EH (cell line): Measurements from ENCODE around the gene LRRC25.
A peak's percentile ranks its signal among the peaks of the same experiment; 100 is the strongest.

Source experiments
- DNase-seq: peaks from one replicate; pipeline ENCODE4 v3.0.0-alpha.2; 2015; ENCODE audit warnings: low read depth

LRRC25 gene

GRCh38 chr19:18397242-18398202, at the start of gene LRRC25:
LRRC25 (minus strand) TSS chr19:18397622; CDS start chr19:18396963, 659 bp downstream.
- no peak for DNase-seq

GRCh38 chr19:18446811-18447359, 49.5 kb upstream of the LRRC25 start:
- no peak for DNase-seq

- DNase-seq = no peak
Observed at GRCh38 chr19:18446145-18446810, 48.9 kb upstream of the LRRC25 start.

- no peak for DNase-seq
Observed at GRCh38 chr19:18445262-18445948, 48.0 kb upstream of the LRRC25 start.

- DNase-seq = no peak
Observed at GRCh38 chr19:18444513-18444912, 47.1 kb upstream of the LRRC25 start.

- DNase-seq = no peak
Observed at GRCh38 chr19:18443831-18444230, 46.4 kb upstream of the LRRC25 start.

- no peak for DNase-seq
Observed at GRCh38 chr19:18443406-18443805, 46.0 kb upstream of the LRRC25 start.

- no peak for DNase-seq
Observed at GRCh38 chr19:18442941-18443340, 45.5 kb upstream of the LRRC25 start.

GRCh38 chr19:18441804-18442788, 44.7 kb upstream of the LRRC25 start:
- no peak for DNase-seq

GRCh38 chr19:18440936-18441803, 43.7 kb upstream of the LRRC25 start:
- no peak for DNase-seq

- DNase-seq = no peak
Observed at GRCh38 chr19:18440415-18440877, 43.0 kb upstream of the LRRC25 start.

GRCh38 chr19:18439910-18440237, 42.5 kb upstream of the LRRC25 start:
- no peak for DNase-seq

GRCh38 chr19:18439025-18439909, 41.8 kb upstream of the LRRC25 start:
- DNase-seq = peak; percentile 68

- no peak for DNase-seq
Observed at GRCh38 chr19:18438331-18439024, 41.1 kb upstream of the LRRC25 start.

- peak; percentile 49 for DNase-seq
Observed at GRCh38 chr19:18437491-18438330, 40.3 kb upstream of the LRRC25 start, which contains the start of gene ISYNA1. ISYNA1 (minus strand) TSS chr19:18438133; CDS start chr19:18437979, 154 bp downstream.

GRCh38 chr19:18436671-18437490, 39.5 kb upstream of the LRRC25 start:
- DNase-seq = peak; percentile 89
